Gastroesophageal sphincter (tissue), 3 donors: ENCODE results near the gene HIGD2B.

Experiments
- CTCF ChIP-seq, 4 experiments: fragments of 200-600 bp in 2 of 4; fragments of 450-650 bp in 2 of 4; sonication (generic) in 1 of 4; IDR thresholded peaks; one replicate each; pipeline ENCODE4 v1.5.1; 2017 to 2019; ENCODE audit warnings: antibody characterized with exemption in 4 of 4, mild to moderate bottlenecking in 2 of 4, moderate library complexity in 2 of 4
- EP300 ChIP-seq: sonication (generic); formaldehyde crosslinking; IDR thresholded peaks from one replicate; pipeline ENCODE4 v1.6.1; 2017; ENCODE audit warnings: antibody characterized with exemption, mild to moderate bottlenecking
- POLR2A ChIP-seq, 2 donors: fragments of 450-650 bp; IDR thresholded peaks; one replicate each; pipeline ENCODE4 v1.6.1; 2017; ENCODE audit warnings: antibody characterized with exemption in 2 of 2, mild to moderate bottlenecking in 2 of 2, moderate library complexity in 1 of 2
- POLR2AphosphoS5 ChIP-seq: sonication (generic); formaldehyde crosslinking; IDR thresholded peaks from one replicate; pipeline ENCODE4 v1.6.1; 2017; ENCODE audit warnings: antibody characterized with exemption

- no peak for TF ChIP-seq CTCF (IDR thresholded peaks at IDR 0.05)
- no peak for TF ChIP-seq EP300
- no peak for TF ChIP-seq POLR2A (IDR thresholded peaks at IDR 0.05)
- no peak for TF ChIP-seq POLR2AphosphoS5
Measured at GRCh38 chr15:72735111-72735510, 49.1 kb upstream of the HIGD2B start.
